Neural crest cell (in vitro differentiated cells): ENCODE data around the gene PERM1. TPM values are rescaled to one million over a fixed set of nuclear protein-coding genes. Genes with fewer than 3 reads are reported as not detected.
"Not testable (repeated sequence)": the region's sequence is repeated elsewhere in the genome, so short reads cannot be mapped to it uniquely, and the experiment has no call there.

Source experiments
- DNase-seq: peaks from one replicate; pipeline ENCODE4 v3.0.0; 2021; ENCODE audit warnings: low read depth, mixed read lengths, low spot score
- H3K27ac Mint-ChIP-seq: one replicate; pipeline ENCODE4 v1.8.0; 2021; ENCODE audit warnings: mild to moderate bottlenecking, mixed read lengths; ENCODE audit not compliant: unreplicated experiment
- H3K27me3 Mint-ChIP-seq: 2 replicates; pipeline ENCODE4 v1.8.0; 2021; ENCODE audit warnings: low read depth, mild to moderate bottlenecking, mixed read lengths
- H3K36me3 Mint-ChIP-seq: 2 replicates; pipeline ENCODE4 v1.8.0; 2021; ENCODE audit warnings: low read depth, mild to moderate bottlenecking, mixed read lengths
- H3K4me1 Mint-ChIP-seq: 2 replicates; pipeline ENCODE4 v1.8.0; 2021; ENCODE audit warnings: mixed read lengths
- H3K4me3 Mint-ChIP-seq: one replicate; pipeline ENCODE4 v1.8.0; 2021; ENCODE audit warnings: mild to moderate bottlenecking, mixed read lengths
- H3K9me3 Mint-ChIP-seq: 2 replicates; pipeline ENCODE4 v1.8.0; 2021; ENCODE audit warnings: mixed read lengths
- CTCF ChIP-seq: fragments of 200-600 bp; sonication (generic); conservative IDR thresholded peaks from 2 replicates; pipeline ENCODE4 v1.5.0; 2021; ENCODE audit warnings: antibody characterized with exemption, mild to moderate bottlenecking
- total RNA-seq: library from RNA; stranded (reverse); gene quantifications from 2 replicates; pipeline ENCODE4 v1.2.1, GENCODE V29; 2021

The PERM1 gene
- total RNA-seq, 1 donor from 2014 or later: not detected

- DNase-seq: no peak
- H3K9me3 Mint-ChIP-seq: no peaks in the 10 kb centered on the region
- no peak overlapping the region for H3K27ac Mint-ChIP-seq
- H3K27me3 Mint-ChIP-seq: no peaks in the 10 kb centered on the region
- peak overlapping the region; percentile 79 for H3K4me3 Mint-ChIP-seq
- no peaks in the 10 kb centered on the region for H3K36me3 Mint-ChIP-seq
- peaks cover 20% of the 10 kb centered on the region for H3K4me1 Mint-ChIP-seq
- TF ChIP-seq CTCF: no peak
Observed at GRCh38 chr1:1021010-1021919, 39.4 kb upstream of the PERM1 start.

GRCh38 chr1:1020415-1021009, 38.6 kb upstream of the PERM1 start:
- no peak overlapping the region for H3K27ac Mint-ChIP-seq
- H3K36me3 Mint-ChIP-seq: no peaks in the 10 kb centered on the region
- no peaks in the 10 kb centered on the region for H3K27me3 Mint-ChIP-seq
- peaks cover 20% of the 10 kb centered on the region for H3K4me1 Mint-ChIP-seq
- no peak for TF ChIP-seq CTCF
- DNase-seq: peak; percentile 44
- H3K4me3 Mint-ChIP-seq: peak overlapping the region; percentile 79
- H3K9me3 Mint-ChIP-seq: no peaks in the 10 kb centered on the region

GRCh38 chr1:1020000-1020404, 38.1 kb upstream of the PERM1 start, which contains the start of gene AGRN:
Gene AGRN, plus strand, starts transcription at chr1:1020120. Its CDS starts 53 bp downstream, at chr1:1020173.
- Mint-ChIP-seq H3K9me3 (no peaks in the 10 kb centered on the region), H3K4me3 (peak within 1 kb of the TSS; percentile 79), H3K27ac (no peak within 1 kb of the TSS), H3K27me3 (no peaks in the 10 kb centered on the region), H3K4me1 (peaks cover 20% of the 10 kb centered on the region), H3K36me3 (no peaks in the 10 kb centered on the region)
- TF ChIP-seq CTCF: no peak
- DNase-seq: peak; percentile 30

DNA sequence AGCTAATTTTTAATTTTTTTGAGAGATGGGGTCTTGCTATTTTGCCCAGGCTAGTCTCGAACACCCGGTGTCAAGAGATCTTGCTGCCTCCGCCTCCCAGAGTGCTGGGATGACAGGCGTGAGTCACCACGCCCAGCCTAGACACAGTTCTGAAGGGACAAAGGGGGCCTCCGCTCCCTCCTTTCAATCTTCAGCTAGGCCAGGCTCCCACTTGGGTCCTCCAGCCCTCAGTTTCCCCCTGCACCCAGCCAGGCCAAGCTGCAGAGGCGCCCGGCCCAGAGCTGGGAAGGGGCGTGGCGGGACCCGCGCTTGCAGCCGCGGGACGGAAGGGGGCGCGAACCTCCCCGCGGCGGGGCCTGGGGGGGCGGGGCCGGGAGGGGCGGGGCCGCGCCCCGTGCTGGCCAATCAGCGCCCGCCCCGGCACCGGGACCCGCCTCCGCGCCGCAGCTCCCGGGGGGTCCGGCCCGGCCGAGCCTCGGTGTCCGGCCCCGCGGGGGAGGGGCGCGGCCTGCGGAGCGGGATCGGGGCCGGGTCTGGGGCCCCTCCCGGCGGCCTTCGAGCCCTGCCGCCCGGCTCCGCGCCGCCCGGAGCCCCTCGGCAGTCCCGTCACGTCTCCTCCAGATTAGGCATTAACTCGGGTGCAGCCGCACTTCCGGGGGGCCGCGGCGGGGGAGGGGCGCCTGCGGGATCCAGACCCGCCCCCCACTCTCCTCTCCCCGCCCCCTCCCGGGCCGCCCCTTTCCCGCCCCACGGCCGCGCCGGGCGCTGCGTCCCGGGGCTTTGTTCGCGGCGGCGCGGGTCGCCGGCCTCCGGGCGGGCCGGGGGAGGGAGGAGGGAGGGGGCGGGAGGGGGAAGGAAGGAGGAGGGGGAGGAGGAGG, 37.5 kb upstream of the PERM1 start:
- peak; percentile 77 for DNase-seq
- TF ChIP-seq CTCF: peak; percentile 58
- Mint-ChIP-seq H3K36me3 (no peaks in the 10 kb centered on the region), H3K4me3 (peak overlapping the region; percentile 72), H3K4me1 (peaks cover 24% of the 10 kb centered on the region), H3K27me3 (no peaks in the 10 kb centered on the region), H3K9me3 (no peaks in the 10 kb centered on the region), H3K27ac (no peak overlapping the region)

DNA sequence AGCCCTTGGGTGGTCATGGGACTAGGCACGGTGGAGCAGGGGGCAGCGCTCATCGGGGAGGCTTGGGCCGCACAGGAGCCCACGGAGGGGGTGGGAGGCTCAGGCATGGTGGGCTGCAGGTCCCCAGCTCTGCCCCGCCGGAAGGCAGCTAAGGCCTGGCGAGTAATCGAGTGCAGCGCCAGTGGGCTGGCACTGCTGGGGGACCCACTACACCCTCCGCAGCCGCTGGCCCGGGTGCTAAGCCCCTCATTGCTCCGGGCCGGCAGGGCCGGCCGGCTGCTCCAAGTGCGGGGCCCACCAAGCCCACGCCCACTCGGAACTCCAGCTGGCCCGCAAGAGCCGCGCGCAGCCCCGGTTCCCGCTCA, 36.4 kb upstream of the PERM1 start:
- H3K9me3 Mint-ChIP-seq, H3K36me3 Mint-ChIP-seq, H3K27ac Mint-ChIP-seq, H3K27me3 Mint-ChIP-seq, DNase-seq: not testable (repeated sequence)
- H3K4me1 Mint-ChIP-seq: peaks cover 35% of the 10 kb centered on the region
- H3K4me3 Mint-ChIP-seq: peak overlapping the region; percentile 86

DNA sequence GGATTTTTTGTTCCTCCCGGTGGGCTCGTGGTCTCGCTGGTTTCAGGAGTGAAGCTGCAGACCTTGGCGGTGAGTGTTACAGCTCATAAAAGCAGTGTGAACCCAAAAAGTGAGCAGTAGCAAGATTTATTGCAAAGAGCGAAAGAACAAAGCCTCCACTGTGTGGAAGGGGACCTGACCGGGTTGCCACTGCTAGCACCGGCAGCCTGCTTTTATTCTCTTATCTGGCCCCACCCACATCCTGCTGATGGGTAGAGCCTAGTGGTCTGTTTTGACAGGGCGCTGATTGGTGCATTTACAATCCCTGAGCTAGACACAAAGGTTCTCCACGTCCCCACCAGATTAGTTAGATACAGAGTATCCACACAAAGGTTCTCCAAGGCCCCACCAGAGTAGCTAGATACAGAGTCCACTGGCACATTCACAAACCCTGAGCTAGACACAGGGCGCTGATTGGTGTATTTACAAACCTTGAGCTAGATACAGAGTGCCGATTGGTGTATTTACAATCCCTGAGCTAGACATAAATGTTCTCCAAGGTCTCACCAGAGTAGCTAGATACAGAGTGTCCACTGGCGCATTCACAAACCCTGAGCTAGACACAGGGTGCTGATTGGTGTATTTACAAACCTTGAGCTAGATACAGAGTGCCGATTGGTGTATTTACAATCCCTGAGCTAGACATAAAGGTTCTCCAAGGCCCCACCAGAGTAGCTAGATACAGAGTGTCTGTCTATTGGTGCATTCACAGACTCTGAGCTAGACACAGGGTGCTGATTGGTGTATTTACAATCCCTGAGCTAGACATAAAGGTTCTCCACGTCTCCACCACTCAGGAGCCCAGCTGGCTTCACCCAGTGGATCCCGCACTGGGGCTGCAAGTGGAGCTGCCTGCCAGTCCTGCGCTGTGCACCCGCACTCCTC, 35.8 kb upstream of the PERM1 start:
- H3K4me3 Mint-ChIP-seq: peak overlapping the region; percentile 86
- not testable (repeated sequence) for H3K9me3 Mint-ChIP-seq, H3K36me3 Mint-ChIP-seq, DNase-seq, H3K27me3 Mint-ChIP-seq
- peaks cover 35% of the 10 kb centered on the region for H3K4me1 Mint-ChIP-seq
- peak overlapping the region; percentile 73 for H3K27ac Mint-ChIP-seq
